ENCODE data around the gene PNPLA2. TPM values are rescaled to one million over a fixed set of nuclear protein-coding genes. Genes with fewer than 3 reads are reported as not detected.

Gene PNPLA2
- total RNA-seq, 1 experiment from 2014 or later, result 40.2 TPM

GRCh38 chr11:782264-783174 lies 36.2 kb upstream of the PNPLA2 start:
- ChIA-PET POLR2A (ENCODE audit: unreplicated experiment) (no interaction called here), CTCF (interaction anchor here (0.6 kb wide), 1 partner anchor 115 kb away, joined by 3 read pairs; no protein-coding TSS in a partner anchor)
- H4K20me1 ChIP-seq (ENCODE audit: low read length), result no peaks in the 10 kb centered on the region
- no peak for DNase-seq
- no peak overlapping the region for H3K27ac ChIP-seq (ENCODE audit: low read length)
- H3K9me3 ChIP-seq (ENCODE audit: low read length), result no peaks in the 10 kb centered on the region
- peaks cover 11% of the 10 kb centered on the region for H3K79me2 ChIP-seq (ENCODE audit: low read length)
- no peaks in the 10 kb centered on the region for H3K9me2 ChIP-seq (replicated peaks; ENCODE audit: low read length)
- H3K27me3 ChIP-seq (ENCODE audit: low read length), result no peaks in the 10 kb centered on the region
- H3F3A ChIP-seq (ENCODE audit: low read length, unreplicated experiment), result no peaks in the 10 kb centered on the region
- H3K4me3 ChIP-seq (ENCODE audit: low read length), result no peak overlapping the region
- no TSS peak for BruUV-seq (replicated peaks)
- TF ChIP-seq EZH2phosphoT487 (IDR thresholded peaks at IDR 0.05; ENCODE audit: borderline replicate concordance, low read length) (no peak), EZH2 (IDR thresholded peaks at IDR 0.05; ENCODE audit: low read length, unreplicated experiment) (no peak), CTCF (conservative IDR thresholded peaks at IDR 0.05; ENCODE audit: low read depth, low read length) (no peak)
- intact Hi-C loops (cut with micrococcal nuclease), result no loop called here
- H2AFZ ChIP-seq (ENCODE audit: low read length), result no peak overlapping the region
- no peak for ATAC-seq
- H3K4me2 ChIP-seq (ENCODE audit: low read length), result no peak overlapping the region
- no peaks in the 10 kb centered on the region for H3K36me3 ChIP-seq (ENCODE audit: low read depth, low read length)
- no peak overlapping the region for H3K9ac ChIP-seq (ENCODE audit: low read length)
- H3K4me1 ChIP-seq (ENCODE audit: insufficient read depth, low read length), result peaks cover 6% of the 10 kb centered on the region; the same call in 1 of the 2 replicates

- Histone ChIP-seq H3K9me3 (ENCODE audit: low read length) (no peaks in the 10 kb centered on the region), H3K4me1 (ENCODE audit: insufficient read depth, low read length) (no peaks in the 10 kb centered on the region), H3F3A (ENCODE audit: low read length, unreplicated experiment) (no peaks in the 10 kb centered on the region), H3K79me2 (ENCODE audit: low read length) (0 out of 2 replicates have a peak, but pooled peaks cover under 1% of the 10 kb centered on the region), H3K27ac (ENCODE audit: low read length) (no peak overlapping the region), H3K27me3 (ENCODE audit: low read length) (no peaks in the 10 kb centered on the region), H3K4me2 (ENCODE audit: low read length) (peak overlapping the region; percentile 49), H3K36me3 (ENCODE audit: low read depth, low read length) (no peaks in the 10 kb centered on the region), H3K4me3 (ENCODE audit: low read length) (no peak overlapping the region), H3K9me2 (replicated peaks; ENCODE audit: low read length) (no peaks in the 10 kb centered on the region), H4K20me1 (ENCODE audit: low read length) (no peaks in the 10 kb centered on the region), H2AFZ (ENCODE audit: low read length) (no peak overlapping the region), H3K9ac (ENCODE audit: low read length) (no peak overlapping the region)
- DNase-seq (peak; percentile 80), ATAC-seq (peak; percentile 96)
- BruUV-seq (replicated peaks), result TSS peak; percentile 8
- ChIA-PET CTCF (no interaction called here), POLR2A (ENCODE audit: unreplicated experiment) (no interaction called here)
- intact Hi-C loops (cut with micrococcal nuclease), result no loop called here
- TF ChIP-seq CTCF (conservative IDR thresholded peaks at IDR 0.05; ENCODE audit: low read depth, low read length), result peak; percentile 80
- no peak for TF ChIP-seq EZH2 (IDR thresholded peaks at IDR 0.05; ENCODE audit: low read length, unreplicated experiment)
These were observed 35.1 kb upstream of the PNPLA2 start for GRCh38 chr11:783581-784015.

Data from PC-3 (cell line).